Stomach (tissue), 4 donors: ENCODE measurements around the gene KDM6A.

Source experiments
- CTCF ChIP-seq, 7 experiments: fragments of 450-650 bp in 4 of 7; fragments of 200-600 bp in 3 of 7; sonication (generic) in 3 of 7; IDR thresholded peaks; one replicate each; pipeline ENCODE4 v1.5.1; 2016 to 2019; ENCODE audit warnings: antibody characterized with exemption in 7 of 7, control low read depth in 2 of 7, mild to moderate bottlenecking in 1 of 7
- EP300 ChIP-seq: sonication (generic); formaldehyde crosslinking; IDR thresholded peaks from one replicate; pipeline ENCODE4 v1.6.1; 2017; ENCODE audit warnings: antibody characterized with exemption
- POLR2A ChIP-seq, 4 donors: fragments of 450-650 bp; IDR thresholded peaks; one replicate each; pipeline ENCODE4 v1.6.1; 2016; ENCODE audit warnings: antibody characterized with exemption in 4 of 4, control low read depth in 2 of 4, mild to moderate bottlenecking in 1 of 4, moderate library complexity in 1 of 4
- POLR2AphosphoS5 ChIP-seq, 3 donors: sonication (generic); formaldehyde crosslinking; IDR thresholded peaks; one replicate each; pipeline ENCODE4 v1.6.1; 2016; ENCODE audit warnings: antibody characterized with exemption in 3 of 3

GRCh38 chrX:45128896-45129454 is 256.0 kb downstream of the KDM6A start:
- no peak for TF ChIP-seq CTCF (IDR thresholded peaks at IDR 0.05)
- TF ChIP-seq POLR2A (IDR thresholded peaks at IDR 0.05) = no peak
- TF ChIP-seq EP300 = no peak
- TF ChIP-seq POLR2AphosphoS5 (IDR thresholded peaks at IDR 0.05) = no peak
